ENCODE measurements around the gene S100A16.

- TF ChIP-seq CTCF (optimal IDR thresholded peaks at IDR 0.05 in 1 of 3, IDR thresholded peaks at IDR 0.05 in 1 of 3, conservative IDR thresholded peaks at IDR 0.05 in 1 of 3; ENCODE audit: extremely low read depth in 1 of 3, insufficient read depth in 2 of 3, low read length in 3 of 3) (no peak), EZH2 (IDR thresholded peaks at IDR 0.05; ENCODE audit: low read length) (no peak)
Observed at GRCh38 chr1:153578936-153579335, 34.0 kb downstream of the S100A16 start.

All from keratinocyte (primary cell).